ENCODE results near the gene DDX54. TPM values are rescaled to one million over a fixed set of nuclear protein-coding genes. Genes with fewer than 3 reads are reported as not detected.

The DDX54 gene
- total RNA-seq, 2 donors from 2014 or later = 68.1 to 69.0 TPM

DNA sequence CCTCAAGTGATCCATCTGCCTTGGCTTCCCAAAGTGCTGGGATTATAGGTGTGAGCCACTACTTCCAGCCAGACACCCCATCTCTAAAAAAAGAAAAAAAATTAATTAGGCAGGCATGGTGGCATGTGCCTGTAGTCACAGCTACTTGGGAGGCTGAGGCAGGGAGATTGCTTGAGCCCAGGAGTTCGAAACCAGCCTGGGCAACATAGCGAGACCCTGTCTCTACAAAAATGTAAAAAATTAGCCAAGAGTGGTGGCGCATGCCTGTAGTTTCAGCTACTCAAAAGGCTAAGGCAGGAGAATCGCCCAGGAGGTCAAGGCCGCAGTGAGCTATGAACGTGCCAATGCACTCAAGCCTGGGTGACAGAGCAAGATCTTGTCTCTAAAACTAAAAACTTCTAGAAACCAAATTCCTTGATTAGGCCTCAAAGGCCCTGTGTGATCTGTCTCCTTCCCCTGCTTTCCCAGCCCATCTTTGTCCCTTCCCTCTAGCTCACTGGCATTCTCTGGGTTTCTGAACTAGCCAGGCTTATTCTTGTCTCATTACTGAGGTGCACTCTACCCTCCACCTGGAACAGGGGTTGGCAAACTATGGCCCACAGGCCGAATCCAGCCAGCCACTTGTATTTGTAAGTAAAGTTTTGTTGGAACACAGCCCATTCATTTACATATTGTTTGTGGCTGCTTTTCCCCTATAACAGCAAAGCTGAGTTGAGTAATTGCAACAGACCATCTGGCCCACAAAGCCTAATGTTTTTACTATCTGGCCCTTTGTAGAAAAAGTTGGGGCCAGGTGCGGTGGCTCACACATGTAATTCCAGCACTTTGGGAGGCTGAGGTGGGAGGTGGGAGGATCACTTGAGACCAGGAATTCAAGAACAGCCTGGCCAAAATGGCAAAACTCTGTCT is 18.8 kb upstream of the DDX54 start:
- Mint-ChIP-seq H3K4me1 (peaks cover 5% of the 10 kb centered on the region), H3K4me3 (no peak overlapping the region), H3K9me3 (peaks cover 5% of the 10 kb centered on the region), H3K27me3 (ENCODE audit: insufficient read depth) (peaks cover 1% of the 10 kb centered on the region), H3K27ac (no peak overlapping the region), H3K36me3 (ENCODE audit: low read depth) (peaks cover 5% of the 10 kb centered on the region)
- Histone ChIP-seq H3K27me3 (ENCODE audit: control insufficient read depth, insufficient read depth, low read length, poor library complexity, severe bottlenecking) (no peaks in the 10 kb centered on the region), H3K27ac (ENCODE audit: low read depth, low read length) (no peak overlapping the region), H3K36me3 (ENCODE audit: control insufficient read depth, insufficient read depth, low read length) (no peaks in the 10 kb centered on the region), H3K9me3 (ENCODE audit: control insufficient read depth, low read length) (no peaks in the 10 kb centered on the region), H3K9ac (ENCODE audit: extremely low read depth, low read length, poor library complexity, severe bottlenecking) (no peak overlapping the region), H3K4me1 (ENCODE audit: control insufficient read depth, insufficient read depth, low read length) (no peaks in the 10 kb centered on the region), H3K4me3 (ENCODE audit: low read length) (no peak overlapping the region)
- DNase-seq = no peak
- 91 to 93% methylated on average over 6 to 8 of the region's 8 CpGs for WGBS, 2 experiments (ENCODE audit: insufficient coverage in 1 of 2, insufficient read length in 1 of 2)
- TF ChIP-seq, protein P1, sequence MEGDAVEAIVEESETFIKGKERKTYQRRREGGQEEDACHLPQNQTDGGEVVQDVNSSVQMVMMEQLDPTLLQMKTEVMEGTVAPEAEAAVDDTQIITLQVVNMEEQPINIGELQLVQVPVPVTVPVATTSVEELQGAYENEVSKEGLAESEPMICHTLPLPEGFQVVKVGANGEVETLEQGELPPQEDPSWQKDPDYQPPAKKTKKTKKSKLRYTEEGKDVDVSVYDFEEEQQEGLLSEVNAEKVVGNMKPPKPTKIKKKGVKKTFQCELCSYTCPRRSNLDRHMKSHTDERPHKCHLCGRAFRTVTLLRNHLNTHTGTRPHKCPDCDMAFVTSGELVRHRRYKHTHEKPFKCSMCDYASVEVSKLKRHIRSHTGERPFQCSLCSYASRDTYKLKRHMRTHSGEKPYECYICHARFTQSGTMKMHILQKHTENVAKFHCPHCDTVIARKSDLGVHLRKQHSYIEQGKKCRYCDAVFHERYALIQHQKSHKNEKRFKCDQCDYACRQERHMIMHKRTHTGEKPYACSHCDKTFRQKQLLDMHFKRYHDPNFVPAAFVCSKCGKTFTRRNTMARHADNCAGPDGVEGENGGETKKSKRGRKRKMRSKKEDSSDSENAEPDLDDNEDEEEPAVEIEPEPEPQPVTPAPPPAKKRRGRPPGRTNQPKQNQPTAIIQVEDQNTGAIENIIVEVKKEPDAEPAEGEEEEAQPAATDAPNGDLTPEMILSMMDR (conservative IDR thresholded peaks at IDR 0.05) = no peak

DNA sequence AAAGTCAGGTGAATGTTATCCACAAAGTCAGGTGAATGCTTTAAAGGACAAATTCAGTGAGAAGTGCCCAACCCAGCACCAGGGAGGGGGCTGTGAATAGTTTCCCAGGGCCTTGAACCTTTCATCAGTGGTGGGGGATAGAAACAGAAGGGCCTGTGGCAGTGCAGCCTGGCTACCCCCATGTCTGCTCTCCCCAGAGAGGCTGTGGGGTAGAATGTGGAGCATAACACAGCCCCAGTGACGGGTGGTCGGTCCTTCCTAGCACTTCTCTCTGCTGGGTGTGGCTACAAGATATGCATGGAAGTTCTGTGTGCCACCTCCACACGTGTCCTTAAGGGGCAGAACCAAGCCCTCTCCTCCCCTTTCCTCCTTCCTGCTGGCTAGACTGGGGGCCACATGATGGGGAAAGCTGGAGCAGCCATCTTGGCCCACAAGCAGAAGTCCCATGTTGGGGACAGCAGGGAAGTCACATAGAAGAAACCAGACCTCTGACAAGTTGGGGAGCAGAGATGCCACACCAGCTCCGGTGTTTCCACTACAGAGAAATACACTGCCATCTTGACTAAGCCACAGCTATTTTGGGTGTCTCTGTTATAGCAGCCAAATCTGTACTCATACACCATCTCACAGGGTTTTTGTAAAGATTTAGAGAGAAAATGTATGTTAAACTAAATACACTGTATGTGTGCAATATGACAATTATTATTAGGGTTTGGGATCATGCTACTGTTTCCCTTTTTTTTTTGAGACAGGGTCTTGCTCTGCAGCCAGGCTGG is 17.2 kb upstream of the DDX54 start:
- Histone ChIP-seq H3K36me3 (ENCODE audit: control insufficient read depth, insufficient read depth, low read length) (no peaks in the 10 kb centered on the region), H3K4me3 (ENCODE audit: low read length) (no peak overlapping the region), H3K27me3 (ENCODE audit: control insufficient read depth, insufficient read depth, low read length, poor library complexity, severe bottlenecking) (no peaks in the 10 kb centered on the region), H3K9ac (ENCODE audit: extremely low read depth, low read length, poor library complexity, severe bottlenecking) (no peak overlapping the region), H3K4me1 (ENCODE audit: control insufficient read depth, insufficient read depth, low read length) (no peaks in the 10 kb centered on the region), H3K27ac (ENCODE audit: low read depth, low read length) (no peak overlapping the region), H3K9me3 (ENCODE audit: control insufficient read depth, low read length) (no peaks in the 10 kb centered on the region)
- TF ChIP-seq, protein P1 (conservative IDR thresholded peaks at IDR 0.05) = no peak
- Mint-ChIP-seq H3K27me3 (ENCODE audit: insufficient read depth) (peaks cover 1% of the 10 kb centered on the region), H3K4me3 (no peak overlapping the region), H3K9me3 (peaks cover 5% of the 10 kb centered on the region), H3K36me3 (ENCODE audit: low read depth) (peaks cover 5% of the 10 kb centered on the region), H3K27ac (no peak overlapping the region), H3K4me1 (no peaks in the 10 kb centered on the region)
- WGBS, 2 experiments (ENCODE audit: insufficient coverage in 1 of 2, insufficient read length in 1 of 2) = 88 to 90% methylated on average over 2 to 4 of the region's 4 CpGs
- DNase-seq = no peak

DNA sequence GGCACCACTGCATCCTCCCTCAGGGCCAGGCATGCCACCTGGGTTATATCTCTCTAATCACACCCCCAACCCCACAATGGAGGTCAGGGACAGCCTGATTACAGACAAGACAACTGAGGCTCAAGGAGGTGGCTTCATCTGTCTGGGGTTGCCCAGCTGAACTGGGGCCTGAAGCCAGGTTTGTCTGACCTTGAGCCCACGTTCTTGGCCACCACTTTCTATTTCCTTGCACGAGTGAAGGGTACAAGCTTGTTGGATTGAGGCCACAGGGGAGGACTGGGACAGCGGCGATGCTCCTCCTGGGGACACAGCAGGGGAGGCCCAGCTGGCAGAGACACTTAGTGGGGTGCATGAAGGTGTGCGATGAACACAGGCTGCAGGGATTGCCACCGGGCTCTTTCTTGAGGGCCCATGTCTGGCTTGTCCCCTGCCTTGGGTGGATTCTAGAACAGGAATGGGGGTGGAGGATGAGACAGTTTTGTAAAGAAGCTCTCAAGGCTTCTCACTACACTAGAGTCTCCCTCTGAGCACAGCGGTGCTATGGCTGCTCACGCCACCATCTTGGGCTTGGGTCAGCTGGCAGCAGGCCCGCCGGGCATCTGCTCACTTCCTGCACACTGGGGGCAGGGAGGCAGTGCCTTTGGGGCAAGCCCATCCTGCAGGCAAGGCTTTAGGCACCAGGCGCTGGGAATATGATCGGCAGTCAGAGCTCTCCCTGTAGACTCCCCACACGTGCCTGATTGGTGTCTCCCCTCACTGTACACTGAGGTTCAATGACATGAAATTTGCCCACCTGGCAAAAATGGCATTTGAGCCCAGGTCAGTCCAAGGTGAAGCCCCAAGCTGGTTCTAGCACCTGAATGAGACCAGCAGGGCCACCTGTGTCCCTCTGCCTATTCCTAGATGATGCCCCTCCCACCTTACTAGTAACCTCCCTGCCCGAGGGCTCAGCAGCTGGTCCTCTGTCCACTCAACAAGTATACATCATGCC is 16.2 kb upstream of the DDX54 start:
- no peak overlapping the region for H3K27ac ChIP-seq (ENCODE audit: low read depth, low read length)
- Mint-ChIP-seq H3K4me1 (no peaks in the 10 kb centered on the region), H3K27me3 (ENCODE audit: insufficient read depth) (peaks cover 1% of the 10 kb centered on the region), H3K27ac (no peak overlapping the region), H3K4me3 (no peak overlapping the region), H3K36me3 (ENCODE audit: low read depth) (peaks cover 4% of the 10 kb centered on the region), H3K9me3 (peaks cover 4% of the 10 kb centered on the region)
- no peak overlapping the region for H3K9ac ChIP-seq (ENCODE audit: extremely low read depth, low read length, poor library complexity, severe bottlenecking)
- H3K27me3 ChIP-seq (ENCODE audit: control insufficient read depth, insufficient read depth, low read length, poor library complexity, severe bottlenecking) = no peaks in the 10 kb centered on the region
- H3K36me3 ChIP-seq (ENCODE audit: control insufficient read depth, insufficient read depth, low read length) = no peaks in the 10 kb centered on the region
- no peaks in the 10 kb centered on the region for H3K9me3 ChIP-seq (ENCODE audit: control insufficient read depth, low read length)
- TF ChIP-seq, protein P1 (conservative IDR thresholded peaks at IDR 0.05) = no peak
- 93 to 95% methylated on average over 10 to 14 of the region's 14 CpGs for WGBS, 2 experiments (ENCODE audit: insufficient coverage in 1 of 2, insufficient read length in 1 of 2)
- H3K4me3 ChIP-seq (ENCODE audit: low read length) = no peak overlapping the region
- H3K4me1 ChIP-seq (ENCODE audit: control insufficient read depth, insufficient read depth, low read length) = no peaks in the 10 kb centered on the region
- no peak for DNase-seq

Measured in endodermal cell (in vitro differentiated cells).